K562 (cell line): ENCODE data around the gene DEK.

Experiments used
- CHD2 ChIP-seq: IDR thresholded peaks from 2 replicates; pipeline ENCODE4 v1.6.1; 2011; ENCODE audit warnings: low read depth, low read length
- MECOM ChIP-seq: fragments of 250-450 bp; sonication (Bioruptor Pico); IDR thresholded peaks from 2 replicates; pipeline ENCODE4 v1.8.0; 2022; ENCODE audit warnings: inconsistent platforms
- PML ChIP-seq: IDR thresholded peaks from 2 replicates; pipeline ENCODE4 v1.6.1; 2012; ENCODE audit warnings: low read length, inconsistent platforms
- POLR2AphosphoS5 ChIP-seq: IDR thresholded peaks from 2 replicates; pipeline ENCODE4 v1.6.1; 2011; ENCODE audit warnings: mild to moderate bottlenecking, low read depth, low read length, moderate library complexity; ENCODE audit not compliant: control insufficient read depth, insufficient read depth
- PURB ChIP-seq: sonication (generic); formaldehyde crosslinking; IDR thresholded peaks from 2 replicates; pipeline ENCODE4 v1.9.0; 2021; ENCODE audit warnings: low read depth, mild to moderate bottlenecking, missing genetic modification reagents
- TF ChIP-seq, protein P1 (sequence below), 3 experiments: IDR thresholded peaks in 2 of 3; conservative IDR thresholded peaks in 1 of 3; 2 replicates each; pipeline ENCODE4 v1.5.1; 2011 to 2012; ENCODE audit warnings: low read length in 3 of 3, mild to moderate bottlenecking in 3 of 3, control low read depth in 2 of 3, improper control_type of control experiment in 1 of 3, inconsistent platforms in 1 of 3, low read depth in 1 of 3, mixed read lengths in 1 of 3, moderate library complexity in 1 of 3; ENCODE audit not compliant: insufficient read depth in 2 of 3
- TF ChIP-seq, protein P2 (sequence below): sonication (generic); formaldehyde crosslinking; IDR thresholded peaks from 2 replicates; pipeline ENCODE4 v1.8.1; 2023; ENCODE audit warnings: mild to moderate bottlenecking, missing genetic modification reagents

DNA sequence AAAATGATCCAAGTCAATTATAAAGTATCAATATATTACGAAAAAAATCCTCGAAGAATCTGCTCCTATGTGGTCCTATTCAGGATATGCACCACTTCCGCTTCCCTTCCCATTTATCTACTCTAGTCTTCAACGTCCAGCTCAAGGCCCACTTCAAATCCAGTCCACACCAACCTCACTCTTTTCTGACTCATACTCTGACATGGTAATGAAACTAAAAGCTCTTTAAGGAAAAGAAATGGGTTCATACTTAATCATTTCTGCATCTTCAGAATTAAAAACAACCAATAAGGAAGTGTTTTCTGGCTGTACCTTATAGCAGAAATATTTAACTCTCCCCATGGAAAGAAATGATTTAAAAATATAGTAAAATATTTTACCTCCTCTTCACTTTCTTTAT lies 15.1 kb downstream of the DEK start:
- TF ChIP-seq, protein P1, sequence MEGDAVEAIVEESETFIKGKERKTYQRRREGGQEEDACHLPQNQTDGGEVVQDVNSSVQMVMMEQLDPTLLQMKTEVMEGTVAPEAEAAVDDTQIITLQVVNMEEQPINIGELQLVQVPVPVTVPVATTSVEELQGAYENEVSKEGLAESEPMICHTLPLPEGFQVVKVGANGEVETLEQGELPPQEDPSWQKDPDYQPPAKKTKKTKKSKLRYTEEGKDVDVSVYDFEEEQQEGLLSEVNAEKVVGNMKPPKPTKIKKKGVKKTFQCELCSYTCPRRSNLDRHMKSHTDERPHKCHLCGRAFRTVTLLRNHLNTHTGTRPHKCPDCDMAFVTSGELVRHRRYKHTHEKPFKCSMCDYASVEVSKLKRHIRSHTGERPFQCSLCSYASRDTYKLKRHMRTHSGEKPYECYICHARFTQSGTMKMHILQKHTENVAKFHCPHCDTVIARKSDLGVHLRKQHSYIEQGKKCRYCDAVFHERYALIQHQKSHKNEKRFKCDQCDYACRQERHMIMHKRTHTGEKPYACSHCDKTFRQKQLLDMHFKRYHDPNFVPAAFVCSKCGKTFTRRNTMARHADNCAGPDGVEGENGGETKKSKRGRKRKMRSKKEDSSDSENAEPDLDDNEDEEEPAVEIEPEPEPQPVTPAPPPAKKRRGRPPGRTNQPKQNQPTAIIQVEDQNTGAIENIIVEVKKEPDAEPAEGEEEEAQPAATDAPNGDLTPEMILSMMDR (IDR thresholded peaks at IDR 0.05 in 2 of 3, conservative IDR thresholded peaks at IDR 0.05 in 1 of 3; ENCODE audit: insufficient read depth in 2 of 3, low read depth in 1 of 3, low read length in 3 of 3): no peak
- TF ChIP-seq, protein P2, sequence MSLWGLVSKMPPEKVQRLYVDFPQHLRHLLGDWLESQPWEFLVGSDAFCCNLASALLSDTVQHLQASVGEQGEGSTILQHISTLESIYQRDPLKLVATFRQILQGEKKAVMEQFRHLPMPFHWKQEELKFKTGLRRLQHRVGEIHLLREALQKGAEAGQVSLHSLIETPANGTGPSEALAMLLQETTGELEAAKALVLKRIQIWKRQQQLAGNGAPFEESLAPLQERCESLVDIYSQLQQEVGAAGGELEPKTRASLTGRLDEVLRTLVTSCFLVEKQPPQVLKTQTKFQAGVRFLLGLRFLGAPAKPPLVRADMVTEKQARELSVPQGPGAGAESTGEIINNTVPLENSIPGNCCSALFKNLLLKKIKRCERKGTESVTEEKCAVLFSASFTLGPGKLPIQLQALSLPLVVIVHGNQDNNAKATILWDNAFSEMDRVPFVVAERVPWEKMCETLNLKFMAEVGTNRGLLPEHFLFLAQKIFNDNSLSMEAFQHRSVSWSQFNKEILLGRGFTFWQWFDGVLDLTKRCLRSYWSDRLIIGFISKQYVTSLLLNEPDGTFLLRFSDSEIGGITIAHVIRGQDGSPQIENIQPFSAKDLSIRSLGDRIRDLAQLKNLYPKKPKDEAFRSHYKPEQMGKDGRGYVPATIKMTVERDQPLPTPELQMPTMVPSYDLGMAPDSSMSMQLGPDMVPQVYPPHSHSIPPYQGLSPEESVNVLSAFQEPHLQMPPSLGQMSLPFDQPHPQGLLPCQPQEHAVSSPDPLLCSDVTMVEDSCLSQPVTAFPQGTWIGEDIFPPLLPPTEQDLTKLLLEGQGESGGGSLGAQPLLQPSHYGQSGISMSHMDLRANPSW (CRISPR knock-in tag): no peak
- TF ChIP-seq PURB (CRISPR knock-in tag) (no peak), POLR2AphosphoS5 (no peak), CHD2 (no peak), PML (no peak), MECOM (no peak)
